Activated gamma-delta T cell (primary cell): ENCODE data around the gene CPVL.

ENCODE experiments used
- DNase-seq: peaks from one replicate; lab custom pipeline; 2025; lab: John Stamatoyannopoulos, UW

The CPVL gene

GRCh38 chr7:29090836-29091601 lies 55.3 kb downstream of the CPVL start:
- DNase-seq, result no peak

- DNase-seq, result no peak
Observed at GRCh38 chr7:29090151-29090805, 56.1 kb downstream of the CPVL start.

GRCh38 chr7:29087840-29088170 lies 58.5 kb downstream of the CPVL start:
- DNase-seq, result no peak

- no peak for DNase-seq
Observed at GRCh38 chr7:29086545-29086944, 59.8 kb downstream of the CPVL start.

GRCh38 chr7:29084832-29085231 lies 61.5 kb downstream of the CPVL start:
- no peak for DNase-seq

GRCh38 chr7:29080803-29081202 lies 65.5 kb downstream of the CPVL start:
- no peak for DNase-seq

GRCh38 chr7:29078311-29079260 lies 67.8 kb downstream of the CPVL start:
- DNase-seq, result no peak

GRCh38 chr7:29077854-29078253 lies 68.5 kb downstream of the CPVL start:
- DNase-seq, result no peak

GRCh38 chr7:29077176-29077575 lies 69.2 kb downstream of the CPVL start:
- DNase-seq, result no peak

- DNase-seq, result no peak
Observed at GRCh38 chr7:29076631-29077030, 69.7 kb downstream of the CPVL start.

GRCh38 chr7:29075606-29076005 lies 70.7 kb downstream of the CPVL start:
- no peak for DNase-seq

- no peak for DNase-seq
Observed at GRCh38 chr7:29071203-29071874, 75.0 kb downstream of the CPVL start.

- no peak for DNase-seq
Observed at GRCh38 chr7:29066641-29067040, 79.7 kb downstream of the CPVL start.

GRCh38 chr7:29065181-29065857 lies 81.0 kb downstream of the CPVL start:
- DNase-seq, result no peak

GRCh38 chr7:29063872-29064271 lies 82.5 kb downstream of the CPVL start:
- no peak for DNase-seq

- no peak for DNase-seq
Observed at GRCh38 chr7:29063236-29063635, 83.1 kb downstream of the CPVL start.

- no peak for DNase-seq
Observed at GRCh38 chr7:29053105-29053872, 93.0 kb downstream of the CPVL start.

GRCh38 chr7:29046978-29047377 lies 99.4 kb downstream of the CPVL start:
- DNase-seq, result no peak

- no peak for DNase-seq
Observed at GRCh38 chr7:29045258-29046086, 100.9 kb downstream of the CPVL start.

GRCh38 chr7:29044554-29044953 lies 101.8 kb downstream of the CPVL start:
- DNase-seq, result no peak
